ENCODE measurements around the gene SLC13A3.

- TF ChIP-seq, protein P1, sequence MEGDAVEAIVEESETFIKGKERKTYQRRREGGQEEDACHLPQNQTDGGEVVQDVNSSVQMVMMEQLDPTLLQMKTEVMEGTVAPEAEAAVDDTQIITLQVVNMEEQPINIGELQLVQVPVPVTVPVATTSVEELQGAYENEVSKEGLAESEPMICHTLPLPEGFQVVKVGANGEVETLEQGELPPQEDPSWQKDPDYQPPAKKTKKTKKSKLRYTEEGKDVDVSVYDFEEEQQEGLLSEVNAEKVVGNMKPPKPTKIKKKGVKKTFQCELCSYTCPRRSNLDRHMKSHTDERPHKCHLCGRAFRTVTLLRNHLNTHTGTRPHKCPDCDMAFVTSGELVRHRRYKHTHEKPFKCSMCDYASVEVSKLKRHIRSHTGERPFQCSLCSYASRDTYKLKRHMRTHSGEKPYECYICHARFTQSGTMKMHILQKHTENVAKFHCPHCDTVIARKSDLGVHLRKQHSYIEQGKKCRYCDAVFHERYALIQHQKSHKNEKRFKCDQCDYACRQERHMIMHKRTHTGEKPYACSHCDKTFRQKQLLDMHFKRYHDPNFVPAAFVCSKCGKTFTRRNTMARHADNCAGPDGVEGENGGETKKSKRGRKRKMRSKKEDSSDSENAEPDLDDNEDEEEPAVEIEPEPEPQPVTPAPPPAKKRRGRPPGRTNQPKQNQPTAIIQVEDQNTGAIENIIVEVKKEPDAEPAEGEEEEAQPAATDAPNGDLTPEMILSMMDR (IDR thresholded peaks at IDR 0.05 in 4 of 5, conservative IDR thresholded peaks at IDR 0.05 in 1 of 5), result no peak
- TF ChIP-seq POLR2A (IDR thresholded peaks at IDR 0.05), result no peak
These were observed 45.6 kb upstream of the SLC13A3 start for GRCh38 chr20:46696791-46697279.

All from gastrocnemius medialis (tissue), 4 donors.